Erythroblast (primary cell): Measurements from ENCODE around the gene NBDY.

Source experiments
- DNase-seq, 2 experiments: peaks; one replicate each; lab custom pipeline; 2025; lab: John Stamatoyannopoulos, UW
- GATA1 ChIP-seq: IDR thresholded peaks from 2 replicates; pipeline ENCODE4 v1.6.1; 2011; ENCODE audit warnings: low read depth, mild to moderate bottlenecking, control low read depth, low read length, moderate library complexity
- POLR2A ChIP-seq: IDR thresholded peaks from 2 replicates; pipeline ENCODE4 v1.6.1; 2011; ENCODE audit warnings: mild to moderate bottlenecking, low read length

Gene NBDY

GRCh38 chrX:56817179-56817578 lies 88.1 kb downstream of the NBDY start:
- TF ChIP-seq GATA1, result no peak
- TF ChIP-seq POLR2A, result no peak
- no peak for DNase-seq

DNA sequence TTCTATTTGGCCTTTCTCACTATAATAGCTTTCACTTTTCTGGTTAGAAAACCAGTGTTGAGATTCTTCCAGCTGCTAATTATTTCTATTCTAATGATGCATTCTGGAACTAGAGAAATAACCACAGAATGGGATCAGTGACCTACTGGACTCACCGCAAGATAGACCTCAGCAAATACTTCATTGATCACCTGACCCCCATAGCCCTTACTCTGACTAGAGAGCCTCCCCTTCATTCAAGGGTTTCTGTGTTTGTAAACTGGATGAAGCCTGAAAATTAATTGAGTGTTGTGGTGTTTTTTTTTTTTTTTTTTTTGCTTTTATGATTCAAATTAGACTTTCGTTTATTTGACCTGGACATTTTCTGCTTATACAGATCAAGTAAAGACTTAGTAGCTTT lies 97.0 kb downstream of the NBDY start:
- DNase-seq, result no peak
- TF ChIP-seq POLR2A (no peak), GATA1 (no peak)

DNA sequence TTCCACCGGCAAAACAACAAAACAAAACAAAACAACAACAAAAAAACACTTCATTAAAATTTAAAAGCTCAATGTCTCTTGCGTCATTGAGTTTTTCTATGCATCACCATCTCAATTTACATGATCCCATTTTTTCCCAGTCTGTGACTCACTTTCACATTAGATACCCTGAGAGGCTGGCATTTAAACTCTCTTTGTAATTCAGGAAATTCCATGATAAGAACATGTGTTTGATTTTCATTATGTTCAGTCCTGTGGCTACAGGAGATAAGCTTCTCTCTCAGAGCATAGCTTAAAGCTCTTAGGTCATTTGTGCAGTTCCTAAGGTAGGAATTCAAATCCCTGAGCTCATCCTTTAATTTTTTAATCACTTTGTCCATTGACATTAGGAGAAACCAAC lies 104.6 kb downstream of the NBDY start:
- TF ChIP-seq GATA1, result no peak
- no peak for TF ChIP-seq POLR2A
- no peak for DNase-seq

GRCh38 chrX:56853436-56853835 lies 124.4 kb downstream of the NBDY start:
- TF ChIP-seq POLR2A, result no peak
- no peak for TF ChIP-seq GATA1
- DNase-seq, result no peak

GRCh38 chrX:56857042-56857441 lies 128.0 kb downstream of the NBDY start:
- TF ChIP-seq POLR2A, result no peak
- TF ChIP-seq GATA1, result no peak
- DNase-seq, result no peak

GRCh38 chrX:56860888-56861287 lies 131.8 kb downstream of the NBDY start:
- TF ChIP-seq POLR2A, result no peak
- TF ChIP-seq GATA1, result no peak
- no peak for DNase-seq
